Activated T-cell treated with anti-CD3 and anti-CD28 coated beads, Interleukin-2, amount 50 U/mL, for 4 hours (primary cell): ENCODE measurements around the gene CUL9. TPM values are rescaled to one million over a fixed set of nuclear protein-coding genes. Genes with fewer than 3 reads are reported as not detected.

Source experiments
- ATAC-seq, 2 donors: fragments of 200-7000 bp; cut with Tn5 transposase; one replicate each; pipeline ENCODE4 v1.10.0; 2021
- DNase-seq: peaks from one replicate; pipeline ENCODE4 v3.0.0-alpha.2; 2020
- H3K27me3 Mint-ChIP-seq: one replicate; pipeline ENCODE4 v1.8.0; 2021; ENCODE audit warnings: low read depth, mixed read lengths
- H3K36me3 Mint-ChIP-seq: one replicate; pipeline ENCODE4 v1.8.0; 2022; ENCODE audit warnings: mixed read lengths; ENCODE audit not compliant: insufficient read depth
- H3K4me1 Mint-ChIP-seq: one replicate; pipeline ENCODE4 v1.8.0; 2021; ENCODE audit warnings: low read depth, mixed read lengths
- H3K4me3 Mint-ChIP-seq: one replicate; pipeline ENCODE4 v1.8.0; 2021; ENCODE audit warnings: mild to moderate bottlenecking, moderate library complexity, mixed read lengths
- H3K9me3 Mint-ChIP-seq: one replicate; pipeline ENCODE4 v1.8.0; 2021; ENCODE audit warnings: mixed read lengths
- total RNA-seq, 3 donors: library from RNA; stranded (reverse); gene quantifications; one replicate each; pipeline ENCODE4 v1.2.1, GENCODE V29; 2021

CUL9 gene
- total RNA-seq, 3 donors from 2014 or later = 29.5 to 32.3 (median 30.4) TPM

DNA sequence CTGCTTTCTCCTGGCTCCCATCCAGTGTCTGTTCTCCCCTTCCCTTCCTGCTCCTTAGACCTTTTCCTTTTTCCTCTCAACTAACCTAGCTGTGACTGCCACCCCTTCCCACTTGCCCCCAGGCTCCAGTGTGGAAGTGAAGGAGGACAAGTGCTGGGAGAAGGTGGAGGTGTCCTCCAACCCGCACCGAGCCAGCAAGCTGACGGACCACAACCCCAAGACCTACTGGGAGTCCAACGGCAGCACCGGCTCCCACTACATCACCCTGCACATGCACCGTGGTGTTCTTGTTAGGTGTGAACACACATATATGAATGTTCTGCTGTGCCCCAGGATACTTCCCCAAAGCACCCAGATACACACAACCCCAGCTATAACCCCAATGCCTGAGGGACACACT is 18.5 kb downstream of the CUL9 start:
- H3K36me3 Mint-ChIP-seq = peaks cover 24% of the 10 kb centered on the region
- H3K4me3 Mint-ChIP-seq = no peak overlapping the region

DNA sequence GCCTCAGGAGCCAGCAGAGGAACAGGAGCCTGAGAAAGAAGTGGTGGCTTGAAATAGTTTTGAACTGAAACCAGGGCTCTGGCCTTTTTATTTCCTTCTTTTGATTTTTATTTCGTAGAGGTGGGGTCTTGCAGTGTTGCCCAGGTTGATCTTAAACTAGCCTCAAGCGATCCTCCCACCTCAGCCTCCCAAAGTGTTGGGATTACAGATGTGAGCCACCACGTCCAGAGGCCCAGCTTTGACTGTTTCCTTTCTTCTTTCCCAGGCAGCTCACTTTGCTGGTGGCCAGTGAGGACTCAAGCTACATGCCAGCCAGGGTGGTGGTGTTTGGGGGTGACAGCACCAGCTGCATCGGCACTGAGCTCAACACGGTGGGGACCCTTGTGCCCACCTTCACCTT is 20.5 kb downstream of the CUL9 start:
- DNase-seq = no peak
- Mint-ChIP-seq H3K4me1 (no peaks in the 10 kb centered on the region), H3K9me3 (no peaks in the 10 kb centered on the region), H3K36me3 (peaks cover 24% of the 10 kb centered on the region), H3K4me3 (no peak overlapping the region), H3K27me3 (no peaks in the 10 kb centered on the region)
- no peak for ATAC-seq

More for the DNA sequence above, 18.5 kb downstream of the CUL9 start:
- no peaks in the 10 kb centered on the region for H3K4me1 Mint-ChIP-seq
- DNase-seq = no peak
- no peaks in the 10 kb centered on the region for H3K9me3 Mint-ChIP-seq
- no peak for ATAC-seq
- no peaks in the 10 kb centered on the region for H3K27me3 Mint-ChIP-seq

DNA sequence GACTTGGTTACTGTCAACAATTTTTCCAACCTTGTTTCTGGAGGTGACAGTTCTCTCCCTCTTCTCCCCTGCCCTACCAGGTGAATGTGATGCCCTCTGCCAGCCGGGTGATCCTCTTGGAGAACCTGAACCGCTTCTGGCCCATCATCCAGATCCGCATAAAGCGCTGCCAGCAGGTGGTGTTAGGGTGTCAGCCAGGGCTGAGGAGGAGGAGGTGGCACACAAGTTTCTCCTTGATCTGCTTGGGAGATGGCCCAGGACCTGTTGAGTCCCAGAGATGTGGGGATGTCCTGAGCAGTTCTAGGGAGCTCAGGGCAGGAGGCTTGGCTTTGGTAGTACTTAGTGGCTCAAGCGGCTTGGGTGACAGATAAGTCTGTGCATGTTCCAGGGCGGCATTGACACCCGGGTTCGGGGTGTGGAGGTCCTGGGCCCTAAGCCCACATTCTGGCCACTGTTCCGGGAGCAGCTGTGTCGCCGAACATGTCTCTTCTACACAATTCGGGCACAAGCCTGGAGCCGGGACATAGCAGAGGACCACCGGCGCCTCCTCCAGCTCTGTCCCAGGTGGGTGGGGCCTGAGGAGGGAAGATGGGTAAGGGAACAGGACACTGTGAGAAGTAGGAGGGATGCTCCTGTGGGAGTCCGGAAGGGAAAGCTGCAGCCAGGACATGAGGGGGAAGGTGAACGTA is 21.2 kb downstream of the CUL9 start:
- Mint-ChIP-seq H3K4me1 (no peaks in the 10 kb centered on the region), H3K4me3 (no peak overlapping the region), H3K36me3 (peaks cover 25% of the 10 kb centered on the region), H3K9me3 (no peaks in the 10 kb centered on the region), H3K27me3 (no peaks in the 10 kb centered on the region)
- ATAC-seq (no peak), DNase-seq (no peak)

DNA sequence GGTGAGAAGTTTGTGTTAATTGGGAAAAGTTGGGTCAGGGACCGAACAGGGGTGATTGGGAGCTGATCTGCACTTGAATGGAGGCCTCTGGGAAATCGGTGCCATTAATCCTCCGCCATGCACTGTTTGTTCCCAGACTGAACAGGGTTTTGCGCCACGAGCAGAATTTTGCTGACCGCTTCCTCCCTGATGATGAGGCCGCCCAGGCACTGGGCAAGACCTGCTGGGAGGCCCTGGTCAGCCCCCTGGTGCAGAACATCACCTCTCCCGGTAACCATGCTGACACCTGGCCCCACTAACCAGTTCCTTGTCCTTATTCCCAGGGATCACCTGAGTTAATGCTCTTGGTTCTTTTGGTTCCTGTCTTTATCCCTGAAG is 21.7 kb downstream of the CUL9 start:
- Mint-ChIP-seq H3K4me1 (no peaks in the 10 kb centered on the region), H3K36me3 (peaks cover 25% of the 10 kb centered on the region), H3K4me3 (no peak overlapping the region), H3K9me3 (no peaks in the 10 kb centered on the region), H3K27me3 (no peaks in the 10 kb centered on the region)
- ATAC-seq = no peak
- DNase-seq = no peak

DNA sequence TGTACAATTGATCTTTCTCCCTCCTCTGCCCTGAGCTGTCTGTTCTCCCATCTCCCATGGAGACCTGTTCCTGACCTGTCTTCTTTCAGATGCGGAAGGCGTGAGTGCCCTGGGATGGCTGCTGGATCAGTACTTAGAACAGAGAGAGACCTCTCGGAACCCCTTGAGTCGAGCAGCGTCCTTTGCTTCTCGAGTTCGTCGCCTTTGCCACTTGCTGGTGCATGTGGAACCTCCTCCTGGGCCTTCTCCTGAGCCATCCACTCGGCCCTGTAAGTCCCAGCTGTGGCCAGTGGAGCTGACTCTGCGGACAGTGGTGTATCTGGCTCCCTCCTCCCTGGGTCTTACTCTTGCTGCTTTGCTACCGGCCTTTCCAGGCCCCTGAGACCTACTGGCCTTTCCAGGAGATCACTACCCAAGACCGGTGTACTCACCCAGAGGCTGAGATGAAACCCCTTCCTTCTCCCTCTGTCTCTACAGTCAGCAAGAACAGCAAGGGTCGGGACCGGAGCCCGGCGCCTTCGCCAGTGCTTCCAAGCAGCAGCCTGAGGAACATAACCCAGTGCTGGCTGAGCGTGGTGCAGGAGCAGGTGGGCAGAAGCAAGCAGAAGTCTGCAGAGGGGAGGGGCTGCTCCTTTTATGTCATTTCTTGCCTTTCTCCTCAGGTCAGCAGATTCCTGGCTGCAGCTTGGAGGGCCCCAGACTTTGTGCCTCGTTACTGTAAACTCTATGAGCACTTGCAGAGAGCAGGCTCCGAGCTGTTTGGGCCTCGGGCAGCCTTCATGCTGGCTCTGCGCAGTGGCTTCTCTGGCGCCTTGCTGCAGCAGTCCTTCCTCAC is 22.5 kb downstream of the CUL9 start:
- H3K36me3 Mint-ChIP-seq = peaks cover 25% of the 10 kb centered on the region
- DNase-seq = no peak
- no peaks in the 10 kb centered on the region for H3K4me1 Mint-ChIP-seq
- no peak for ATAC-seq
- no peak overlapping the region for H3K4me3 Mint-ChIP-seq
- no peaks in the 10 kb centered on the region for H3K9me3 Mint-ChIP-seq
- H3K27me3 Mint-ChIP-seq = no peaks in the 10 kb centered on the region

DNA sequence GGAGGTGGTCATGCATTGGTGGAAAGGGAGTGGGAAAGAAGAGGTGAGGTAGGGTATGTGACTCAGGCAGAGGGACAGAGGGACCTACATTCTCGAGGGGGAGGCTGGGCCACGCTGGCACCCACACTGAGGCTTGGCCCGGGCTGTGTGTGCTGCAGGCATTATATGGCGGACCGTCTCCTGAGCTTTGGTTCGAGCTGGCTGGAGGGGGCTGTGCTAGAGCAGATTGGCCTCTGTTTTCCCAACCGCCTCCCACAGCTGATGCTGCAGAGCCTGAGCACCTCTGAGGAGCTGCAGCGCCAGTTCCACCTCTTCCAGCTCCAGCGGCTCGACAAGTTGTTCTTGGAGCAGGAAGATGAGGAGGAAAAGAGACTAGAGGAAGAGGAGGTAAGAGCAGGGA is 23.9 kb downstream of the CUL9 start:
- Mint-ChIP-seq H3K27me3 (no peaks in the 10 kb centered on the region), H3K36me3 (peaks cover 16% of the 10 kb centered on the region), H3K9me3 (no peaks in the 10 kb centered on the region), H3K4me1 (no peaks in the 10 kb centered on the region), H3K4me3 (no peak overlapping the region)
- ATAC-seq (no peak), DNase-seq (no peak)

DNA sequence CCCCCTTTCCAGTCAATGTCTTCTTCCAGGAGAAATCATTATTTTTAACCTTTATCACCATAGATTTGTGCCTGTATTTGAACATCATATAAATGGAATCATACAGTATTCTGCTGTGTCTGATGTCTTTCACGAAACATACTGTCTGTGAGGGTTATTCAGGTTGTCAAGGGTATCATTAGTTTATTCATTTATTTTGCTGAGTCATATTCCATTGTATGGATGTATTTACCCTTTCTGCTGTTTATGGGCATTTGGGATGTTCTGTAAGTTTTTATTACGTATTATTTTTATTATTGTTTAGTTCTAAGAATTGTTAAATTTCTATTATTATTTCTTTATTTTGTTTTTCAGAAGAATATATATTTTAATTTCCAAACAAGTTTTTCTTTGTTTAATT is 25.3 kb downstream of the CUL9 start:
- ATAC-seq = no peak
- Mint-ChIP-seq H3K4me3 (no peak overlapping the region), H3K9me3 (no peaks in the 10 kb centered on the region), H3K36me3 (peaks cover 20% of the 10 kb centered on the region), H3K4me1 (no peaks in the 10 kb centered on the region), H3K27me3 (no peaks in the 10 kb centered on the region)
- DNase-seq = no peak

DNA sequence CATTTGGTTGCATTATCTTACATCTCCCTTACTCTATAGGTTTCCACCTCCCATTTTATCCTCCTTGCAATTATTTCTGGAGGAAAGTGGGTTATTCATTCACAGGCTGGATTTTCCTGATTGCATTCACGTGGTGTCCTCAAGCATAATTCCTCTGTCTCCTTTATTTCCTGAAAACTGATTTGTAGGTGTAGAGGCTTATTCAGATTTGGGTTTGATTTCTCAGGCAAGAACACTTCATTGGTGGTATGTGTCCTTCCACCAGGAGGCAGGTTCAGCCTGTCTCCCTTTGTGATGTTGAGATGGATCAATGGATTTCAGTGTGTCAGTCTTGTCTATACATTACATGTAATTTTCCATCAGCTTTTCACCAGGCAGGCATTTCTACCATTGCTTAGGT is 30.0 kb downstream of the CUL9 start:
- no peak overlapping the region for H3K4me3 Mint-ChIP-seq
- no peaks in the 10 kb centered on the region for H3K9me3 Mint-ChIP-seq
- H3K36me3 Mint-ChIP-seq = peaks cover 13% of the 10 kb centered on the region
- H3K27me3 Mint-ChIP-seq = no peaks in the 10 kb centered on the region
- no peak for DNase-seq
- H3K4me1 Mint-ChIP-seq = no peaks in the 10 kb centered on the region
- ATAC-seq = no peak

DNA sequence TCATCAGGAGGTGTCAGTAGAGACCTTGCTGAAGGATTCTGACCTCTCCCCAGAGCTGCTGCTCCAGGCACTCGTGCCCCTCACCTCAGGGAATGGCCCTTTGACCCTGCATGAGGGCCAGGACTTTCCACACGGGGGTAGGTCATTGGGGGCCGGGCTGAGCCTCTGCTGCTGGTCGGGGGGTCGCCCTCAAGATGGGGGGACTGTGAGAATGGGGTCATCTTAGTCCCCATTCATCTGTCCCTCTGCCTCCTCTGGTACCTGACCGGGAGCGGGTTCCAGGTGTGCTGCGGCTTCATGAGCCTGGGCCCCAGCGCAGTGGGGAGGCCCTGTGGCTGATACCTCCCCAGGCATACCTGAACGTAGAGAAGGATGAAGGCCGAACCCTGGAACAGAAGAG is 31.4 kb downstream of the CUL9 start:
- H3K36me3 Mint-ChIP-seq = peaks cover 14% of the 10 kb centered on the region
- H3K4me3 Mint-ChIP-seq = no peak overlapping the region
- H3K4me1 Mint-ChIP-seq = no peaks in the 10 kb centered on the region
- DNase-seq (no peak), ATAC-seq (no peak)
- H3K27me3 Mint-ChIP-seq = no peaks in the 10 kb centered on the region
- H3K9me3 Mint-ChIP-seq = no peaks in the 10 kb centered on the region

DNA sequence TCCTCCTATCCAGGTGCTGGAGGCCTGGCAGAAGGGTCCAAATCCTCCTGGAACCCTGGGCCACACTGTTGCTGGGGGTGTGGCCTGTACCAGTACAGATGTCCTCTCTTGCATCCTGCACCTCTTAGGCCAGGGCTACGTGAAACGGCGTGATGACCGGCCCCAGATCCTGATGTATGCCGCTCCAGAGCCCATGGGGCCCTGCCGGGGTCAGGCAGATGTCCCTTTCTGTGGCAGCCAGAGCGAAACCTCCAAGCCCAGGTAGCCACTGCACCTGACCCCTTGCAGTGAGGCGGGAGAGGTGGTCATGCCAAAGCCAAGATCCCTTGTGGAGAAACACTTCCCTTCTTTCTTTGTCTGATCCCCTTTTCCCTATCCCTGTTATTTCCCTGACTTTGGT is 33.1 kb downstream of the CUL9 start:
- Mint-ChIP-seq H3K27me3 (no peaks in the 10 kb centered on the region), H3K4me1 (peaks cover 2% of the 10 kb centered on the region), H3K36me3 (peaks cover 16% of the 10 kb centered on the region), H3K9me3 (no peaks in the 10 kb centered on the region), H3K4me3 (no peak overlapping the region)
- no peak for ATAC-seq
- DNase-seq = no peak

DNA sequence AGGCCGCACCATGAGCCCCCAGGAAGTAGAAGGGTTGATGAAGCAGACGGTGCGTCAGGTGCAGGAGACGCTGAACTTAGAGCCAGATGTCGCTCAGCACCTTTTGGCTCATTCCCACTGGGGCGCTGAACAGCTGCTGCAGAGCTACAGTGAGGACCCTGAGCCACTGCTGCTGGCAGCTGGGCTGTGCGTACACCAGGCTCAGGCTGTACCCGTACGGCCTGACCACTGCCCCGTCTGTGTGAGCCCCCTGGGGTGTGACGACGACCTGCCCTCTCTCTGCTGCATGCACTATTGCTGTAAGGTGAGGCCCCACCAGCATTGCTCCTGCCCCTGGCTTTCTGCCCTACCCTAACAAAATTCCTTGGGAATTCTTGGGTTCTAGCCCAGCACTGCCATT is 34.2 kb downstream of the CUL9 start:
- H3K4me3 Mint-ChIP-seq = no peak overlapping the region
- H3K27me3 Mint-ChIP-seq = no peaks in the 10 kb centered on the region
- peaks cover 7% of the 10 kb centered on the region for H3K4me1 Mint-ChIP-seq
- no peaks in the 10 kb centered on the region for H3K9me3 Mint-ChIP-seq
- DNase-seq (no peak), ATAC-seq (no peak)
- peaks cover 16% of the 10 kb centered on the region for H3K36me3 Mint-ChIP-seq

DNA sequence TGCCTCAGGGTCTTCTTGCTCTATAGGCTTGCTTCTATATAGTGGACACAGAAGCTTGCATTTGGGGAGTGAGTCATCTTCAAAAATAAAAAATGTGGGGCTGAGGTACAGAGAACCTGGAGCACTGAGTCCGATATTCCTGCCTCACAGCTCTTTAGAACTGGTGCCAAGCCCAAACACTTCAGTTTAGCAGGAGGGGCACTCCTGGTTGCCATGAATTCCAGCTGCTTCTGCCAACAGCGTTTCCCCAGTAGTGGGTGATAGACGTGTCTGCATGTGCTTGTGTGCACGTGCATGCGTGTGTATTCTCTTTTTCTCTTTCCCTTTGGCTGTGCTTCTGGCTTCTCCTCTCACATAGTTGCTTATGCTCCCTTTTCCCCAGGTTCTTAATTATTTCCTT is 35.4 kb downstream of the CUL9 start:
- Mint-ChIP-seq H3K9me3 (no peaks in the 10 kb centered on the region), H3K4me3 (no peak overlapping the region), H3K36me3 (peaks cover 12% of the 10 kb centered on the region), H3K27me3 (no peaks in the 10 kb centered on the region), H3K4me1 (peaks cover 15% of the 10 kb centered on the region)
- DNase-seq = no peak
- ATAC-seq = no peak

DNA sequence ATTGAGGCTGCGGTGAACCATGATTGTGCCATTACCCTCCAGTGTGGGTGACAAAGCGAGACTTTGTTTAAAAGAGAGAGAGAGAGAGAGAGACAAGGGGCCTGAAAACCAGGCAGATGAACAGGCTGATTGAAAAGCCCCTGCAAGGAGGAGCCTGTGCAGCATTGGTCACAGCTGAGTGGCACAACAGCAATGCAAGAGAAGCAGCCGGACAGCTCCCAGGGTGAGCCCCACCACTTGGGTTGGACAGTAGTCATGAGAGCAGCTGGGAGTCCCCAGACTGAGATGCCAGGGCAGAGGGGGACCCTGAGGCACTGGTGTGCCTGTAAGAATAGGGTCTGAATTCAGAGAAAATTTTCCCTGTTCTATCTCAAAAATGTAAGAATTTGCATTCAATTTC is 37.1 kb downstream of the CUL9 start:
- no peaks in the 10 kb centered on the region for H3K27me3 Mint-ChIP-seq
- ATAC-seq (no peak), DNase-seq (no peak)
- peaks cover 18% of the 10 kb centered on the region for H3K36me3 Mint-ChIP-seq
- H3K4me1 Mint-ChIP-seq = peaks cover 26% of the 10 kb centered on the region
- H3K4me3 Mint-ChIP-seq = no peak overlapping the region
- no peaks in the 10 kb centered on the region for H3K9me3 Mint-ChIP-seq

DNA sequence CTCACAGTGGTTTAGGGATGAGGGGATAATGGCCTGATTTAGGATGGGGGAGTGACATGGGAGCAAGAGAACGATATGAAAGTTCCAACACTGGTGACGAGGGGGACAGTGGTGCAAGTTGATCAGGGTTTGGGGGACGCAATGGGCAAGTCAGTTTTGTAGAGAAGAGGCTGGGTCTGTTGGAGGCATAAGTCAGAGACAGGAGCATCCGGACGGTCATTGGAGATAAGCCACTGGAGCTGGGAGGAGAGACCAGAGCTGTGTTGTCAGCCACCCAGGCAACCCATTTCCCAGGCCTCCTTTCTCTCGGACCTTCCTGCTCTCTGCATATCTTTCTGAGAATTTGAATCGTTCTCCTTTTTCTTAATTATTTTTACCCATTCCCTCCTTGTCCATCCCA is 37.8 kb downstream of the CUL9 start:
- Mint-ChIP-seq H3K4me1 (peaks cover 32% of the 10 kb centered on the region), H3K9me3 (no peaks in the 10 kb centered on the region), H3K36me3 (peaks cover 22% of the 10 kb centered on the region), H3K27me3 (no peaks in the 10 kb centered on the region), H3K4me3 (no peak overlapping the region)
- DNase-seq (no peak), ATAC-seq (no peak)

DNA sequence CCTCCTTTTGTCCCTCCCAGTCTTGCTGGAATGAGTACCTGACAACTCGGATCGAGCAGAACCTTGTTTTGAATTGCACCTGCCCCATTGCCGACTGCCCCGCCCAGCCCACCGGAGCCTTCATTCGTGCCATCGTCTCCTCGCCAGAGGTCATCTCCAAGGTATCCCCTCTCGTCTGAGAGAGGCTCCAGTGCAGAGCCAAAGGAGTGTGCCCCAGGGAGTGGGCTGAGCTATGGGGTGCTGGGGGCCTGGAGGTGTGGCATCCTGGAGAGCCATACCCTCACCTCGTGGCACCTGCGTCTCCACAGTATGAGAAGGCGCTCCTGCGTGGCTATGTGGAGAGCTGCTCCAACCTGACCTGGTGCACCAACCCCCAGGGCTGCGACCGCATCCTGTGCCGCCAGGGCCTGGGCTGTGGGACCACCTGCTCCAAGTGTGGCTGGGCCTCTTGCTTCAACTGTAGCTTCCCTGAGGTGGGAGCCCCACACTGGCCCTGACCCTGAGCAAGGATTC is 38.5 kb downstream of the CUL9 start:
- DNase-seq (no peak), ATAC-seq (no peak)
- Mint-ChIP-seq H3K27me3 (no peaks in the 10 kb centered on the region), H3K4me1 (peaks cover 36% of the 10 kb centered on the region), H3K4me3 (no peak overlapping the region), H3K9me3 (no peaks in the 10 kb centered on the region), H3K36me3 (peaks cover 23% of the 10 kb centered on the region)
